ENCODE data around the gene MFGE8. TPM values are rescaled to one million over a fixed set of nuclear protein-coding genes. Genes with fewer than 3 reads are reported as not detected.
"Not testable (repeated sequence)": the region's sequence is repeated elsewhere in the genome, so short reads cannot be mapped to it uniquely, and the experiment has no call there.

The MFGE8 gene
- total and polyA plus RNA-seq, 2 experiments from 2014 or later = 334 to 411 TPM

- no peak overlapping the region for H3K9ac ChIP-seq
- WGBS, 2 experiments (ENCODE audit: low coverage in 1 of 2, low lambda C conversion rate in 2 of 2, missing lambda C conversion rate in 2 of 2) = 91 to 97% methylated on average over 2 of the region's 2 CpGs
- H3K4me3 ChIP-seq = no peak overlapping the region
- H4K20me1 ChIP-seq (ENCODE audit: insufficient read depth) = no peaks in the 10 kb centered on the region
- H3K27me3 ChIP-seq (replicated peaks; ENCODE audit: insufficient read depth) = 0 out of 2 replicates have a peak, but pooled peaks cover 8% of the 10 kb centered on the region
- DNase-seq = no peak
- no peaks in the 10 kb centered on the region for H3F3A ChIP-seq (ENCODE audit: insufficient read depth)
- in situ Hi-C loops (cut with MboI) = no loop called here
- H3K4me1 ChIP-seq (ENCODE audit: insufficient read depth) = no peaks in the 10 kb centered on the region
- no peaks in the 10 kb centered on the region for H3K9me3 ChIP-seq (ENCODE audit: low read depth)
- no peak overlapping the region for H2AFZ ChIP-seq
- no peaks in the 10 kb centered on the region for H3K79me2 ChIP-seq (ENCODE audit: insufficient read depth)
- no peaks in the 10 kb centered on the region for H3K9me2 ChIP-seq (ENCODE audit: insufficient read depth)
- TF ChIP-seq EZH2phosphoT487 (IDR thresholded peaks at IDR 0.05; ENCODE audit: insufficient read depth, low read depth) (no peak), EZH2 (IDR thresholded peaks at IDR 0.05; ENCODE audit: insufficient read depth, poor library complexity, severe bottlenecking) (no peak)
- H3K27ac ChIP-seq = no peak overlapping the region
- H3K36me3 ChIP-seq (ENCODE audit: low read depth) = no peaks in the 10 kb centered on the region
- H3K4me2 ChIP-seq (ENCODE audit: unreplicated experiment) = no peak overlapping the region
Measured at GRCh38 chr15:88939486-88939806, 26.3 kb upstream of the MFGE8 start.

GRCh38 chr15:88938802-88939485 is 25.8 kb upstream of the MFGE8 start:
- Histone ChIP-seq H2AFZ (peak overlapping the region; percentile 3; the same call in 1 of the 2 replicates), H3K27ac (no peak overlapping the region), H3K27me3 (replicated peaks; ENCODE audit: insufficient read depth) (0 out of 2 replicates have a peak, but pooled peaks cover 8% of the 10 kb centered on the region), H3K36me3 (ENCODE audit: low read depth) (no peaks in the 10 kb centered on the region), H3K79me2 (ENCODE audit: insufficient read depth) (no peaks in the 10 kb centered on the region), H3K9ac (no peak overlapping the region), H3K9me3 (ENCODE audit: low read depth) (no peaks in the 10 kb centered on the region), H3K9me2 (ENCODE audit: insufficient read depth) (no peaks in the 10 kb centered on the region), H3F3A (ENCODE audit: insufficient read depth) (no peaks in the 10 kb centered on the region), H4K20me1 (ENCODE audit: insufficient read depth) (no peaks in the 10 kb centered on the region), H3K4me3 (no peak overlapping the region), H3K4me1 (ENCODE audit: insufficient read depth) (no peaks in the 10 kb centered on the region), H3K4me2 (ENCODE audit: unreplicated experiment) (no peak overlapping the region)
- no peak for DNase-seq
- TF ChIP-seq EZH2phosphoT487 (IDR thresholded peaks at IDR 0.05; ENCODE audit: insufficient read depth, low read depth) = no peak
- TF ChIP-seq EZH2 (IDR thresholded peaks at IDR 0.05; ENCODE audit: insufficient read depth, poor library complexity, severe bottlenecking) = no peak
- 91 to 93% methylated on average over 15 of the region's 15 CpGs for WGBS, 2 experiments (ENCODE audit: low coverage in 1 of 2, low lambda C conversion rate in 2 of 2, missing lambda C conversion rate in 2 of 2)
- in situ Hi-C loops (cut with MboI) = no loop called here

GRCh38 chr15:88934449-88934848 is 21.3 kb upstream of the MFGE8 start:
- H2AFZ ChIP-seq; H3K9ac ChIP-seq; H3F3A ChIP-seq (ENCODE audit: insufficient read depth); H3K4me2 ChIP-seq (ENCODE audit: unreplicated experiment); H4K20me1 ChIP-seq (ENCODE audit: insufficient read depth); H3K9me3 ChIP-seq (ENCODE audit: low read depth); H3K79me2 ChIP-seq (ENCODE audit: insufficient read depth); H3K4me1 ChIP-seq (ENCODE audit: insufficient read depth); H3K4me3 ChIP-seq; DNase-seq; in situ Hi-C loops (cut with MboI); H3K36me3 ChIP-seq (ENCODE audit: low read depth); H3K9me2 ChIP-seq (ENCODE audit: insufficient read depth); H3K27me3 ChIP-seq (replicated peaks; ENCODE audit: insufficient read depth); H3K27ac ChIP-seq: not testable (repeated sequence)
- 56 to 63% methylated on average over 4 of the region's 4 CpGs for WGBS, 2 experiments (ENCODE audit: low coverage in 1 of 2, low lambda C conversion rate in 2 of 2, missing lambda C conversion rate in 2 of 2)

- no peaks in the 10 kb centered on the region for H3K36me3 ChIP-seq (ENCODE audit: low read depth)
- H3K9me3 ChIP-seq (ENCODE audit: low read depth) = peaks cover 5% of the 10 kb centered on the region
- no peaks in the 10 kb centered on the region for H4K20me1 ChIP-seq (ENCODE audit: insufficient read depth)
- no peak overlapping the region for H3K4me2 ChIP-seq (ENCODE audit: unreplicated experiment)
- no peak overlapping the region for H3K9ac ChIP-seq
- H3K9me2 ChIP-seq (ENCODE audit: insufficient read depth) = no peaks in the 10 kb centered on the region
- no peak overlapping the region for H3K4me3 ChIP-seq
- in situ Hi-C loops (cut with MboI) = no loop called here
- no peak overlapping the region for H2AFZ ChIP-seq
- no peaks in the 10 kb centered on the region for H3K4me1 ChIP-seq (ENCODE audit: insufficient read depth)
- 0 out of 2 replicates have a peak, but pooled peaks cover 5% of the 10 kb centered on the region for H3K27me3 ChIP-seq (replicated peaks; ENCODE audit: insufficient read depth)
- TF ChIP-seq EZH2phosphoT487 (IDR thresholded peaks at IDR 0.05; ENCODE audit: insufficient read depth, low read depth) (no peak), EZH2 (IDR thresholded peaks at IDR 0.05; ENCODE audit: insufficient read depth, poor library complexity, severe bottlenecking) (no peak)
- no peak overlapping the region for H3K27ac ChIP-seq
- DNase-seq = no peak
- WGBS, 2 experiments (ENCODE audit: low coverage in 1 of 2, low lambda C conversion rate in 2 of 2, missing lambda C conversion rate in 2 of 2) = 38 to 43% methylated on average over 1 of the region's 1 CpG
- no peaks in the 10 kb centered on the region for H3K79me2 ChIP-seq (ENCODE audit: insufficient read depth)
- H3F3A ChIP-seq (ENCODE audit: insufficient read depth) = no peaks in the 10 kb centered on the region
Measured at GRCh38 chr15:88932875-88933330, 19.7 kb upstream of the MFGE8 start.

All from GM23248 (cell line).